Measurements from ENCODE around the gene ZC2HC1B.
"Not testable (repeated sequence)": the region's sequence is repeated elsewhere in the genome, so short reads cannot be mapped to it uniquely, and the experiment has no call there.

ZC2HC1B gene

GRCh38 chr6:143882401-143882930 is 18.2 kb downstream of the ZC2HC1B start:
- no peaks in the 10 kb centered on the region for H3K27me3 Mint-ChIP-seq
- peaks cover 11% of the 10 kb centered on the region for H3K9me3 Mint-ChIP-seq (ENCODE audit: low read depth)
- H3K4me3 Mint-ChIP-seq = no peak overlapping the region
- H3K27ac Mint-ChIP-seq = no peak overlapping the region
- H3K36me3 Mint-ChIP-seq = peaks cover 12% of the 10 kb centered on the region
- H3K4me1 Mint-ChIP-seq (ENCODE audit: low read depth) = no peaks in the 10 kb centered on the region

- Mint-ChIP-seq H3K4me3 (no peak overlapping the region), H3K4me1 (ENCODE audit: low read depth) (no peaks in the 10 kb centered on the region), H3K27ac (no peak overlapping the region), H3K36me3 (peaks cover 12% of the 10 kb centered on the region), H3K9me3 (ENCODE audit: low read depth) (no peaks in the 10 kb centered on the region), H3K27me3 (no peaks in the 10 kb centered on the region)
These were observed 20.1 kb downstream of the ZC2HC1B start for GRCh38 chr6:143884216-143884900.

GRCh38 chr6:143885116-143885515 is 20.8 kb downstream of the ZC2HC1B start:
- Mint-ChIP-seq H3K36me3 (peaks cover 12% of the 10 kb centered on the region), H3K27me3 (no peaks in the 10 kb centered on the region), H3K9me3 (ENCODE audit: low read depth) (no peaks in the 10 kb centered on the region), H3K4me1 (ENCODE audit: low read depth) (no peaks in the 10 kb centered on the region), H3K27ac (no peak overlapping the region), H3K4me3 (no peak overlapping the region)

GRCh38 chr6:143894655-143895054 is 30.4 kb downstream of the ZC2HC1B start:
- H3K9me3 Mint-ChIP-seq (ENCODE audit: low read depth) = no peaks in the 10 kb centered on the region
- no peaks in the 10 kb centered on the region for H3K4me1 Mint-ChIP-seq (ENCODE audit: low read depth)
- peaks cover 6% of the 10 kb centered on the region for H3K36me3 Mint-ChIP-seq
- H3K27ac Mint-ChIP-seq = no peak overlapping the region
- no peaks in the 10 kb centered on the region for H3K27me3 Mint-ChIP-seq
- H3K4me3 Mint-ChIP-seq = no peak overlapping the region

- no peak overlapping the region for H3K27ac Mint-ChIP-seq
- H3K9me3 Mint-ChIP-seq (ENCODE audit: low read depth) = no peaks in the 10 kb centered on the region
- peaks cover 6% of the 10 kb centered on the region for H3K36me3 Mint-ChIP-seq
- H3K4me1 Mint-ChIP-seq (ENCODE audit: low read depth) = no peaks in the 10 kb centered on the region
- H3K27me3 Mint-ChIP-seq = no peaks in the 10 kb centered on the region
- no peak overlapping the region for H3K4me3 Mint-ChIP-seq
These were observed 32.0 kb downstream of the ZC2HC1B start for GRCh38 chr6:143896126-143896860.

- H3K9me3 Mint-ChIP-seq (ENCODE audit: low read depth) = no peaks in the 10 kb centered on the region
- no peaks in the 10 kb centered on the region for H3K27me3 Mint-ChIP-seq
- no peak overlapping the region for H3K27ac Mint-ChIP-seq
- no peaks in the 10 kb centered on the region for H3K4me1 Mint-ChIP-seq (ENCODE audit: low read depth)
- peaks cover 7% of the 10 kb centered on the region for H3K36me3 Mint-ChIP-seq
- H3K4me3 Mint-ChIP-seq = no peak overlapping the region
These were observed 36.1 kb downstream of the ZC2HC1B start for GRCh38 chr6:143900358-143900757.

- Mint-ChIP-seq H3K36me3 (peaks cover 7% of the 10 kb centered on the region), H3K9me3 (ENCODE audit: low read depth) (no peaks in the 10 kb centered on the region), H3K27ac (no peak overlapping the region), H3K27me3 (no peaks in the 10 kb centered on the region), H3K4me1 (ENCODE audit: low read depth) (no peaks in the 10 kb centered on the region), H3K4me3 (no peak overlapping the region)
These were observed 37.8 kb downstream of the ZC2HC1B start for GRCh38 chr6:143901885-143902750.

- H3K9me3 Mint-ChIP-seq (ENCODE audit: low read depth) = no peaks in the 10 kb centered on the region
- no peaks in the 10 kb centered on the region for H3K27me3 Mint-ChIP-seq
- no peaks in the 10 kb centered on the region for H3K4me1 Mint-ChIP-seq (ENCODE audit: low read depth)
- peaks cover 7% of the 10 kb centered on the region for H3K36me3 Mint-ChIP-seq
- no peak overlapping the region for H3K27ac Mint-ChIP-seq
- H3K4me3 Mint-ChIP-seq = no peak overlapping the region
These were observed 38.6 kb downstream of the ZC2HC1B start for GRCh38 chr6:143902827-143903226.

GRCh38 chr6:143911028-143911427 is 46.8 kb downstream of the ZC2HC1B start:
- Mint-ChIP-seq H3K4me3 (no peak overlapping the region), H3K9me3 (ENCODE audit: low read depth) (peaks cover 25% of the 10 kb centered on the region), H3K27me3 (no peaks in the 10 kb centered on the region), H3K27ac (no peak overlapping the region), H3K4me1 (ENCODE audit: low read depth) (no peaks in the 10 kb centered on the region), H3K36me3 (peaks cover 41% of the 10 kb centered on the region)

GRCh38 chr6:143912671-143913070 is 48.4 kb downstream of the ZC2HC1B start:
- Mint-ChIP-seq H3K36me3 (peaks cover 45% of the 10 kb centered on the region), H3K27ac (no peak overlapping the region), H3K4me1 (ENCODE audit: low read depth) (no peaks in the 10 kb centered on the region), H3K9me3 (ENCODE audit: low read depth) (peaks cover 29% of the 10 kb centered on the region), H3K4me3 (no peak overlapping the region), H3K27me3 (no peaks in the 10 kb centered on the region)

- H3K27ac Mint-ChIP-seq; H3K4me1 Mint-ChIP-seq (ENCODE audit: low read depth); H3K27me3 Mint-ChIP-seq; H3K4me3 Mint-ChIP-seq: not testable (repeated sequence)
- peaks cover 39% of the 10 kb centered on the region for H3K36me3 Mint-ChIP-seq
- peaks cover 25% of the 10 kb centered on the region for H3K9me3 Mint-ChIP-seq (ENCODE audit: low read depth)
These were observed 52.8 kb downstream of the ZC2HC1B start for GRCh38 chr6:143917026-143917425.

- Mint-ChIP-seq H3K4me3 (no peak overlapping the region), H3K27me3 (peaks cover 2% of the 10 kb centered on the region), H3K27ac (no peak overlapping the region), H3K36me3 (peaks cover 12% of the 10 kb centered on the region), H3K4me1 (ENCODE audit: low read depth) (no peaks in the 10 kb centered on the region), H3K9me3 (ENCODE audit: low read depth) (peaks cover 23% of the 10 kb centered on the region)
These were observed 64.6 kb downstream of the ZC2HC1B start for GRCh38 chr6:143928853-143929252.

GRCh38 chr6:143929975-143930374 is 65.7 kb downstream of the ZC2HC1B start:
- peaks cover 2% of the 10 kb centered on the region for H3K27me3 Mint-ChIP-seq
- H3K4me3 Mint-ChIP-seq = no peak overlapping the region
- H3K36me3 Mint-ChIP-seq = peaks cover 12% of the 10 kb centered on the region
- no peaks in the 10 kb centered on the region for H3K4me1 Mint-ChIP-seq (ENCODE audit: low read depth)
- H3K9me3 Mint-ChIP-seq (ENCODE audit: low read depth) = peaks cover 23% of the 10 kb centered on the region
- no peak overlapping the region for H3K27ac Mint-ChIP-seq

GRCh38 chr6:143934331-143934730 is 70.1 kb downstream of the ZC2HC1B start:
- Mint-ChIP-seq H3K27me3 (peaks cover 2% of the 10 kb centered on the region), H3K4me1 (ENCODE audit: low read depth) (no peaks in the 10 kb centered on the region), H3K4me3 (no peak overlapping the region), H3K36me3 (peaks cover 12% of the 10 kb centered on the region), H3K9me3 (ENCODE audit: low read depth) (peaks cover 17% of the 10 kb centered on the region), H3K27ac (no peak overlapping the region)

GRCh38 chr6:143934867-143935266 is 70.6 kb downstream of the ZC2HC1B start:
- Mint-ChIP-seq H3K27me3 (peaks cover 2% of the 10 kb centered on the region), H3K4me1 (ENCODE audit: low read depth) (peaks cover under 1% of the 10 kb centered on the region), H3K27ac (no peak overlapping the region), H3K9me3 (ENCODE audit: low read depth) (peaks cover 13% of the 10 kb centered on the region), H3K4me3 (no peak overlapping the region), H3K36me3 (peaks cover 10% of the 10 kb centered on the region)
